ENCODE data around the gene ANKRD12.

DNA sequence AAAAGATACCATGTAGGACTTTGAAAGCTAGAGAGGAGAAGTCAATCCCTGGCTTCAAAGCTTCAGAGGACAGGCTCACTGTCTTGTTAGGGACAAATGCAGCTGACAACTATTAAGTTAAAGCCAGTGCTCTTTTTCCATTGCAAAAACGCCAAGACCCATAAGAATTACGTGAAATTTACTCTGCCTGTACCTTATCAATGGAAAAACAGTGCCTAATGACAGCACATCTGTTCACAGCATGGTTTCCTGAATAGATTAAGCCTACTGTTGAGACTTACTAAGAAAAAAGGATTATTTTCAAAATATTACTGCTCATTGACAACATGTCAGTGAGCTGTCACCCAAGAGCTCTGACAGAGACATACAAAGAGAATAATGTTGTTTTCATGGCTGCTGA lies 52.9 kb downstream of the ANKRD12 start:
- TF ChIP-seq SP1 (CRISPR knock-in tag; conservative IDR thresholded peaks at IDR 0.05) (no peak), CTCF (IDR thresholded peaks at IDR 0.05) (no peak), TP53 (CRISPR knock-in tag; IDR thresholded peaks at IDR 0.05) (no peak), ETV6 (CRISPR knock-in tag; IDR thresholded peaks at IDR 0.05) (no peak), ZNF263 (CRISPR knock-in tag; IDR thresholded peaks at IDR 0.05; ENCODE audit: low read depth) (no peak), IRF2 (CRISPR knock-in tag; IDR thresholded peaks at IDR 0.05; ENCODE audit: borderline replicate concordance, low read depth) (no peak), PREB (CRISPR knock-in tag; IDR thresholded peaks at IDR 0.05; ENCODE audit: borderline replicate concordance) (no peak)
- TF ChIP-seq, protein P1, sequence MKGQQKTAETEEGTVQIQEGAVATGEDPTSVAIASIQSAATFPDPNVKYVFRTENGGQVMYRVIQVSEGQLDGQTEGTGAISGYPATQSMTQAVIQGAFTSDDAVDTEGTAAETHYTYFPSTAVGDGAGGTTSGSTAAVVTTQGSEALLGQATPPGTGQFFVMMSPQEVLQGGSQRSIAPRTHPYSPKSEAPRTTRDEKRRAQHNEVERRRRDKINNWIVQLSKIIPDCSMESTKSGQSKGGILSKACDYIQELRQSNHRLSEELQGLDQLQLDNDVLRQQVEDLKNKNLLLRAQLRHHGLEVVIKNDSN (CRISPR knock-in tag; IDR thresholded peaks at IDR 0.05) = no peak
